HG03521 (cell line): ENCODE data around the gene HSD3B1.
A peak's percentile ranks its signal among the peaks of the same experiment; 100 is the strongest.
"Not testable (repeated sequence)": the region's sequence is repeated elsewhere in the genome, so short reads cannot be mapped to it uniquely, and the experiment has no call there.

ENCODE experiments used
- ATAC-seq: cut with Tn5 transposase; IDR thresholded peaks from one replicate; pipeline ENCODE4 v1.9.1; 2021; ENCODE audit warnings: mild to moderate bottlenecking, moderate library complexity; ENCODE audit not compliant: unreplicated experiment

Gene HSD3B1

DNA sequence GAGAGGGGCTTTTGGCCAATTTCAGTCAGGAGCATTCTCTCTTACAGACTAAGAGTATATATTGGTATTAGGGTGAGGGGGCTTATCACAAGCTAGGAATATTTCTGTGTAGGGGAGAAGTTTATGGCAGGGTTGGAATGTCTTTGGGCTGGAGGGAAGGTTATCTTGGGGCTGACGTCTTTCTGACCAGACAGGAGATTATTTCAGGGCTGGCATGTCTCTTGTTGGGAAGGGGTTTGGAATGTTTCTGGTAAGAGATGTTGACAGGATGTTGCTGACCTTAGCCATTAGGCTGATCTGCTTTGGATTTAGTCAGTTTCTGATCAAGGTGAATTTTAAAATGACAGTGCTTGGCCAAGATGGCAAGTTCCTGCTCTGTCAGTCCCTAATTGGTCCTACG is 17.8 kb upstream of the HSD3B1 start:
- no peak for ATAC-seq

- no peak for ATAC-seq
Observed at GRCh38 chr1:119490925-119491324, 16.1 kb upstream of the HSD3B1 start.

- no peak for ATAC-seq
Observed at GRCh38 chr1:119492763-119493162, 14.2 kb upstream of the HSD3B1 start.

DNA sequence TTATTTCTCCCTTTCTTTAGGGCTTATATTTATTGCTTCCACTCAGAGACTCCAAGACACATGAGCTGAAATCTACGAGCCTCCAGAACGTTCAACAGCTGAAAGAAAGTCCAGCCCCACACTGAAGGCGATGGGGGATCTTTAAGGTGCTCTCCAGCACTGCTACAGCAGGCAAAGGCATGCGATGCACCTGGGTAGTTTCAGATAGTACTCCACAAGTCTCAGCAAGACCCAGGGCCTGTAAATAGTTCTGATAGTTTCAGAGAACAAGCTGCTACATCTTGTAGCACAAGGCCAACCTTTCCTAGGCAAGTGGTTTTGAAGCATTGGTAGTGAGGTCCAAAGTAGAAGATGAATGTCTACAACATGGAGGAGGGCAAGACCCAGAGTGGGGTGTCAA is 2.2 kb upstream of the HSD3B1 start:
- ATAC-seq: no peak

DNA sequence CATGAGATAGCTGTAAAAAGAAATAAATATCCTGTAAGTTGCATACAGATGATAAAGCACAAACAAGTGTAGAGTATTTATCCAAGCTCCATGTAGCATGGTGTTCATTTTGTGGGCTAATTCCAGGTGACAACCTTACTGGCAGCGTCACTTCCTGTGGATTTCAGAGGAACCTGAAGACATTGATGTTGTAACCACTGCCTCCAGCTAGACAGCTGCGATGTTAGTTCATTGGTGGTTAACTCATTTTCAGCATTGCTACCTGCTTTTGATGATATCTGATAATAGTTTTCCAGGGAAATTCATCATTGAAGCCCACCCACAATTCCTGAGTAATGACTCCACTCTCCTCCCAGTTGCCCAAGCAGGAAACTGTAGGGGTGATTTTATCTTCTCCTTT is 3.0 kb downstream of the HSD3B1 start:
- no peak for ATAC-seq

- no peak for ATAC-seq
Observed at GRCh38 chr1:119515221-119515620, 8.2 kb downstream of the HSD3B1 start.

GRCh38 chr1:119516247-119516646 is 9.2 kb downstream of the HSD3B1 start:
- ATAC-seq: no peak

DNA sequence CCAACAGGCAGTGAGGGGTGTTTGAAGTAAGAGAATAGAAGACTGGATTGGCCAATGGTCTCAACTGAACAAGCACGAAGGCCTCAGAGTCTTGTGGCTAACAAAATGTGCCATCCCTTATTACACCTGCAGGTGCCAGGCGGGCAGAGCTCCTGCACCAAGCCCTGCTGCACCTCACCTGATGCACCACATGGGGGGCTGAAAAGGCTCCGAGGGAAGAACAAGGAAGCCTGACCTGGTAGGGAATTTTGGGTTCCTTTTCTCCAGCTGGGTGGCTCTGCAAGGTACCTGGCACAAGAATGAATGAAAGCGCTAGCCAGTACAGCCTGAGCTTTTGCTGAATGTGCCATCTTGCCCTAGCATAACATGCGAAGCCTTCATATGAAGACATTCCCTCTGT is 9.7 kb downstream of the HSD3B1 start:
- no peak for ATAC-seq

- ATAC-seq: not testable (repeated sequence)
Observed at GRCh38 chr1:119517667-119518066, 10.7 kb downstream of the HSD3B1 start.

DNA sequence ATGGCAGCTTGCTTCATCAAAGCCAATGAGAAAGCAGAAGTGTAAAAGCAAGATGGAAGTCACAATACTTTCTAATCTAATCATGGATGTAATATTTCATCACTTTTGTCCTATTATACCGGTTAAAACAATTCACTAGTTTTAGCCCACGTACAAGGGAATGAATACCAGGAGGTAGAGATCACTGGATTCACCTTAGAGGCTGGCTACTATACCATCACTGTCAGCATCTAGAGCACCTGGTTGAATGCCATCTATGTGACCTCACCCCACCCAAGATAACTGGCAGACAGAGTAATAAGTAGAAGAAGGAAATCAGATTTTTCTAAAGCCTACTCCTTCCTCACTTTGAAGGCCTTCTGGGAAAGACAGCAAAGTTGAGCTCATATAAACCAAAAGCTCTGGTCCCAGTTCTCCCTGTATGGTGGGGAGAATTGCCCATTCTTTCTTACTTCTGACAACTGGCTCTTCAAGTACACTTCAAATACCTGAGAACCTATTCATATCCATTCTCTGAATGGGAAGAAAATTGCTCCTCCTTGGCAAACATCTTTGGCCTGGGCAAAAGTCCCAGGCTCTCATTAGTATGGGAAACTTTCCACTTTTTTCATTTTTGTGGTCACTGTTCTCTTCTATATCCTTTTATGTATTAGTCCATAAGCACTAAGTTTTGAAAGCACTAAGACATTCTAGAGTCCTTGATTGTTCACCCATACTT is 24.8 kb downstream of the HSD3B1 start:
- ATAC-seq: no peak

DNA sequence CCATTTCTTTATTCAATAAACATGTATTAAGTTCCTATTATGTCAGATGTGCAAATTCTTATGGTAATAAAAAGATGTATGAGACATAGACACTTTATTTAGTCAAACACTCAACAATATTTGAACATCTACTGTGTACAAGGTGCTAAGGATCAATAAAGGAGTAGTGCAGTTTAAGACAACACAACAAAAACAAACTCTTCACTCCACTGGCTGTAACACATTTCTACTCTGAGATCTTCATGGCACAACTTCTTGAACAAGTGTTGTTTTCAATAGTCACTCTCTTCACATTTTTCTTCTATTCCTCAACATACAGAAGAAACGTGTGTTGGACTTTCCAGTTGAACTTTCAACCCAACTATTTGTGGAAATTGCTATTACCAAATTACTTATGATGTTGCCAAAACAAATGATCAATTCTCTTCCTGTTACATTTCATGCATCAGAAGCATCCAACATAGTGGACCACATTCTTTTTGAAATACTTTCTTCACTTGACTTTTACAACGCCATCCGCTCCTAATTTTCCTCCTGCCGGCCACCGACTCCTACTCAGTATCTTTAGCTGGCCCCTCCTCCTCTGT is 25.4 kb downstream of the HSD3B1 start:
- ATAC-seq: no peak

DNA sequence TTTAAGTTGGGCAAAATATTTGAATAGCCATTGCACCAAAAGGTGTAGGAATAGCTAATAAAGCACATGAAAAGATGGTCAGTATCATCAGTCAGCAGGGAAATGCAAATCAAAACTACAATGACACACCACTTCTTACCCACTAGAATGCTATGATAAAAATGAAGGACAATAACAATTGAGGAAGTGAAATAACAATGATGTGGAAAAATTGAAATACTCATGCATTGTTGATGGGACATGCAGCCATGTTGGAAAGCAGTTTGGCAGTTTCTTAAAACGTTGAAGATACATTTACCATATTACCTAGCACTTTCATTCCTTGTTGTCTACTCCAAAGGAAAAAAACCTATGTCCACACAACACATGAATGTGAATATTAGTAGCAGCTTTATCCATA is 28.4 kb downstream of the HSD3B1 start:
- no peak for ATAC-seq

GRCh38 chr1:119537966-119538365 is 31.0 kb downstream of the HSD3B1 start:
- ATAC-seq: no peak

DNA sequence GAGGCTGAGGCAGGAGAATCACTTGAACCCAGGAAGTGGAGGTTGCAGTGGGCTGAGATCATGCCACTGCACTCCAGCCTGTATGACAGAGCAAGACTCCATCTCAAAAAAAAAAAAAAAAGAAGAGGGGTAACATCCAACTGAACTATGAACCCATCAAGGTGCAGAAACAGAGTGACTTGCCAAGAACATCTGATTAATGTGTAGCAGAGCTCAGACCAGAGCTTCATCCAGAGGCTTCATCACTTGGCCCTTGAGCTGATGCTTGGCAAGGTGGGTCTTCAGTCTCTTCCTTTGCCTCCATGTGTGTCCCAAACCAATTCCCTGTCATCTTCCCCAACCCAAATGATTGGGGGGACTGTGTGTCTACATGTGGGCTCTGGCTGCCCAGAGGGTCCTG is 32.6 kb downstream of the HSD3B1 start:
- ATAC-seq: no peak

DNA sequence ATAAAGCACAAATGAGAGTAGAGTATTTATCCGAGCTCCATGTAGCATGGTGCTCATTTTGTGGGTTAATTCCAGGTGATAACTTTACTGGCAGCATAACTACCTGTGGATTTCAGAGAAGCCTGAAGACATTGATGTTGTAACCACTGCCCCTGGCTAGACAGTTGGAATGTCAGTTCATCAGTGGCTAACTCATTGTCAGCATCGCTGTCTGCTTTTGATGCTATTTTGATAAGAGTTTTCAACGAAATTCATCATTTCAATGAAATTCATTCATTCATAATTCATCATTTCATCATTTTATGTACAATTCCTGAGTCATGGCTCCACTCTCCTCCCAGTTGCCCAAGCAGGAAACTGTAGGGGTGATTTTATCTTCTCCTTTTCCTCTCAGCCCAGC is 34.4 kb downstream of the HSD3B1 start:
- ATAC-seq: no peak

- no peak for ATAC-seq
Observed at GRCh38 chr1:119542492-119542946, 35.5 kb downstream of the HSD3B1 start.

DNA sequence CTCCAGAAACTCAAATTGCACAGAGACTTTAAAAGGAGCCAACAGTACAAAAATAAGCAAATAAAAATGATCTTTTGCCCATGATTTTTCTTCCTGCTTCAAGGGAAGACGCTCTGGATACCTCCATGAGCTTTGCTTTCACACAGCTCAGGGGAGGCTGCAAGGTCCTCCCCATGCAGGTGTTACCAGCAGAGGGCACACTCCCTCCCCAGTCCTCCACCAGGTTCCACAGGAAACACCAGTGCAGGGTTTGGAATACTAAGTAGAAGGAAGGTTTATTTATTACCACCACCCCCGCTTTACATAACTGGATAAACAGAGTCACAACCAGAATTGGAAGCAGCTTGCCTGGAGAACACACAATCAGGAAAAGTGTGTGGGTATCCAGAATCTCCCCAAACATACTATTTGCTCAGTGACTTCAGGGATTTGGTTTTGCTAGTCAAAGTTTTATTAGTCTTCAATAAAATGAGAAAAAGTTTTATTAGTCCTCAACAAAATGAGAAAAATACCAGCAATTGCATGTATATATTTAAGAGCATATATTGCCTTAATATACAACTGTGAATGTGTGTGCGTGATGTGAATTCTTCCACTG is 37.3 kb downstream of the HSD3B1 start:
- ATAC-seq: no peak

- no peak for ATAC-seq
Observed at GRCh38 chr1:119546641-119547040, 39.6 kb downstream of the HSD3B1 start.

DNA sequence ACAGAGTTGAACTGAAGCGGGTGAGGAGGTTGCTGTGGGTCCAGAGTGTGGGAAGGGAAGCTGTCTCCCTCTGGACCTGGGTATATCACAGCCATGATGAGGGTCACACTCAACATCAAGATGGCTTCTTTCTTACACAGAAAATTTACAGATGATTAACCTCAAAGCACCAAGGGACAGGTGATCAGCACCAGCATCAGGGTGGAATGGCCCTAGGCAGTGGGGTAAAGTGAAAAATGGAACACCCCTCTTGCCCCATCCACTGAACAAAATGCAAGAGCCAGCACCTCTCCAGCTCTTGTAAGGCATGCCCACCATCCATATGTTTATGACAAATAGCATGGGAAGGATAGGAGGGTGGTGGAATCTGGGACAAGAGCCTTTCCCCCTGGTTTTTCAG is 40.3 kb downstream of the HSD3B1 start:
- no peak for ATAC-seq

DNA sequence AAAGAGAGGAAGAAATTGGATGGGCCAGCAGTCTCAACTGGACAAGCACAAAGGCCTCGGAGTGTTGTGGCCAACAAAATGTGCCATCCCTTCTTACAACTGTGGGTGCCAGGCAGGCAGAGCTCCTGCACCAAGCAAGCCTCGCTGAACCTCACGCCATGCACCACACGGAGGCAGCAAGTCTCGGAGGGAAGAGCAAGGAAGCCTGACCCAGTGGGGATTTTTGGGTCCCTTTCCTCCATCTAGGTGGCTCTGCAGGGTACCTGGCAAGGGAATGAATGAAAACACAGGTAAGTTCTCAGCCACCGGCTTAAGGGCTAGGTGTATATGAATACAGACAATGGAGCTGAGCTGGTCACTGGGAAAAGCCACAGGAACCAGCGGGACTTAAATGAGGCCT is 40.8 kb downstream of the HSD3B1 start:
- ATAC-seq: no peak

GRCh38 chr1:119549719-119550132 is 42.7 kb downstream of the HSD3B1 start:
- ATAC-seq: peak; percentile 73

DNA sequence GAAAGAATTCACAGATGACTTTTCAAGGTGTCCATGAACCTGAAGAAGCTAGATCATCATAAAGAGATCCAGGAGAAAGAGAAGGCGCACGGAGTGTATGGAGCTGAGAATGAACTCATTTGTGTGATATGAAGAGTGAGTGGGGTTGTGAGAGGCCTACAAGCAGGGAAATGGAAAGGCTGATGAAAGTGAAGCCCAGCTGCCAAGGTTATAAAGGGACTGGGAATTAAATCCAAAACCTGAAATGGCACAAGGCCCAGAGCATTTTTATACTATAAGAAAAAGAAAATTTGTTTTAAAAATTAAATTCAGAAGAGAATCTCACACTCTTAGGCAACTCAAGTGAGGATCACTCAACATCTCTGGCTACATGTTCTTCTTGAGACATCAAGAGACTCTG is 43.4 kb downstream of the HSD3B1 start:
- ATAC-seq: no peak
